ENCODE results near the gene PLCB3. TPM values are rescaled to one million over a fixed set of nuclear protein-coding genes. Genes with fewer than 3 reads are reported as not detected.

Gene PLCB3
- total and polyA plus RNA-seq, 10 of the 15 experiments (the other 5 are each of a cell fraction or from before 2014, with no cell fraction given), result 0.03 to 10.3 (median 3.3) TPM

DNA sequence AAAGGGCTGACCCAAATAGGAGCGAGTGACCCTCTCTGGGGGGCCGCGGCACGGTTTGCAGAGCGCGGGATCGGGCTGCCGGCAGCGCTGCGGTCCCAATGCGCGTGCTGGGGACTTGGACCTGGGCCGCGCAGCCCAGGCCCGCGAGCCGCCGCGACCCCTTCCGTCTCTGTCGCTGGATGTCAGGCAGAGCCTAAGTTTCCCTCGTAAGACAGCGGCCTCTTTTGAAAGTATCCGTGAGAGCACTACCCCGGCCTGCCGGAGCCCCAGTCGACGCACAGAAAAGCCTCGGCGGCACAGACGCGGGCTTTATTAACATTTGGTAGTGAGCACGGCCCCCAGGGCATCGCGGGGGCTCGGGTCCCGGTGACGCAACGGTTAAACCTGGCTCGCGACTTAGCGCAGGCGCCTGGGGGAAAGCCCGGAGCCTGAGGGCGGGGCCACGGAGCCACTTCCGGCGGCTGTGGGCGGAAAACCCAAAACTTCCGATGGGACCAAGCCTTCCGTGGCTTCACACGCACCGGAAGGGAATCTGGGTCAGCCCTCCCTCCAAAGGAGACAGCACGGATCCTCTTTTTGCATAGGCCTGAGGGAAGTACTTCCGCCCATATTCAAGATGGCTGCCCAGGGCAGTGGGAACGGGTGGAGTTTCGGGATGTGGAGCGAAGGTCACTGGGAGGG, 18.4 kb downstream of the PLCB3 start (continued):
- TF ChIP-seq ZNF592 (IDR thresholded peaks at IDR 0.05) (no peak), EED (IDR thresholded peaks at IDR 0.05; ENCODE audit: low read depth) (peak; percentile 98), NR2C1 (IDR thresholded peaks at IDR 0.05) (peak; percentile 100), BMI1 (IDR thresholded peaks at IDR 0.05; ENCODE audit: borderline replicate concordance) (no peak), NFXL1 (IDR thresholded peaks at IDR 0.05; ENCODE audit: borderline replicate concordance) (no peak), JUND (IDR thresholded peaks at IDR 0.05; ENCODE audit: low read depth, low read length) (no peak), LARP7 (IDR thresholded peaks at IDR 0.05) (peak; percentile 80; the same call in 1 of the 2 replicates), IRF3 (IDR thresholded peaks at IDR 0.05) (no peak), ZBTB4 (CRISPR knock-in tag; IDR thresholded peaks at IDR 0.05) (no peak), RELA (IDR thresholded peaks at IDR 0.05; ENCODE audit: borderline replicate concordance, partially characterized antibody) (peak; percentile 15), NRF1 (conservative IDR thresholded peaks at IDR 0.05; ENCODE audit: low read depth, low read length) (peak; percentile 50), CEBPZ (IDR thresholded peaks at IDR 0.05; ENCODE audit: low read depth, low read length) (peak; percentile 33; the same call in 1 of the 2 replicates), MTA3 (IDR thresholded peaks at IDR 0.05; ENCODE audit: borderline replicate concordance, low read length) (no peak), ETV6 (conservative IDR thresholded peaks at IDR 0.05 in 1 of 2, IDR thresholded peaks at IDR 0.05 in 1 of 2; ENCODE audit: borderline replicate concordance in 1 of 2, low read depth in 1 of 2) (peak in 1 of 2 experiments; percentile 59; a peak in 2 of 4 replicates), SUPT20H (IDR thresholded peaks at IDR 0.05; ENCODE audit: borderline replicate concordance, control insufficient read depth, low read depth, low read length) (no peak)
